HEK293 (cell line): ENCODE results near the gene C1QTNF12.

Experiments used
- BCL11A ChIP-seq: fragments of 450-650 bp; formaldehyde crosslinking; IDR thresholded peaks from 2 replicates; pipeline ENCODE4 v1.5.1; 2016; ENCODE audit warnings: low read depth, missing biosample characterization, missing genetic modification characterization
- BCL11B ChIP-seq: fragments of 450-650 bp; formaldehyde crosslinking; IDR thresholded peaks from 2 replicates; pipeline ENCODE4 v1.5.1; 2016; ENCODE audit warnings: low read depth, missing biosample characterization, missing genetic modification characterization
- CTCF ChIP-seq: fragments of 450-650 bp; formaldehyde crosslinking; IDR thresholded peaks from 2 replicates; pipeline ENCODE4 v1.5.1; 2016; ENCODE audit warnings: missing biosample characterization, missing genetic modification characterization
- SETDB1 ChIP-seq: IDR thresholded peaks from one replicate; pipeline ENCODE4 v1.6.1; 2017; ENCODE audit warnings: mild to moderate bottlenecking, low read length, moderate library complexity, mixed read lengths; ENCODE audit not compliant: insufficient read length
- ZNF174 ChIP-seq: fragments of 450-650 bp; formaldehyde crosslinking; IDR thresholded peaks from 2 replicates; pipeline ENCODE4 v1.5.0; 2017; ENCODE audit warnings: missing biosample characterization, mild to moderate bottlenecking, missing genetic modification characterization
- ZSCAN23 ChIP-seq: fragments of 450-650 bp; formaldehyde crosslinking; IDR thresholded peaks from 2 replicates; pipeline ENCODE4 v1.5.1; 2016; ENCODE audit warnings: missing biosample characterization, missing genetic modification characterization
- TF ChIP-seq, protein P1 (sequence below): fragments of 450-650 bp; formaldehyde crosslinking; IDR thresholded peaks from 2 replicates; pipeline ENCODE4 v1.5.1; 2016; ENCODE audit warnings: missing biosample characterization, missing genetic modification characterization
- TF ChIP-seq, protein P2 (sequence below): fragments of 450-650 bp; formaldehyde crosslinking; IDR thresholded peaks from 2 replicates; pipeline ENCODE4 v1.5.1; 2016; ENCODE audit warnings: missing biosample characterization, missing genetic modification characterization, low read depth

GRCh38 chr1:1198423-1199140 lies 47.9 kb downstream of the C1QTNF12 start:
- TF ChIP-seq ZNF174 = no peak
- TF ChIP-seq, protein P1, sequence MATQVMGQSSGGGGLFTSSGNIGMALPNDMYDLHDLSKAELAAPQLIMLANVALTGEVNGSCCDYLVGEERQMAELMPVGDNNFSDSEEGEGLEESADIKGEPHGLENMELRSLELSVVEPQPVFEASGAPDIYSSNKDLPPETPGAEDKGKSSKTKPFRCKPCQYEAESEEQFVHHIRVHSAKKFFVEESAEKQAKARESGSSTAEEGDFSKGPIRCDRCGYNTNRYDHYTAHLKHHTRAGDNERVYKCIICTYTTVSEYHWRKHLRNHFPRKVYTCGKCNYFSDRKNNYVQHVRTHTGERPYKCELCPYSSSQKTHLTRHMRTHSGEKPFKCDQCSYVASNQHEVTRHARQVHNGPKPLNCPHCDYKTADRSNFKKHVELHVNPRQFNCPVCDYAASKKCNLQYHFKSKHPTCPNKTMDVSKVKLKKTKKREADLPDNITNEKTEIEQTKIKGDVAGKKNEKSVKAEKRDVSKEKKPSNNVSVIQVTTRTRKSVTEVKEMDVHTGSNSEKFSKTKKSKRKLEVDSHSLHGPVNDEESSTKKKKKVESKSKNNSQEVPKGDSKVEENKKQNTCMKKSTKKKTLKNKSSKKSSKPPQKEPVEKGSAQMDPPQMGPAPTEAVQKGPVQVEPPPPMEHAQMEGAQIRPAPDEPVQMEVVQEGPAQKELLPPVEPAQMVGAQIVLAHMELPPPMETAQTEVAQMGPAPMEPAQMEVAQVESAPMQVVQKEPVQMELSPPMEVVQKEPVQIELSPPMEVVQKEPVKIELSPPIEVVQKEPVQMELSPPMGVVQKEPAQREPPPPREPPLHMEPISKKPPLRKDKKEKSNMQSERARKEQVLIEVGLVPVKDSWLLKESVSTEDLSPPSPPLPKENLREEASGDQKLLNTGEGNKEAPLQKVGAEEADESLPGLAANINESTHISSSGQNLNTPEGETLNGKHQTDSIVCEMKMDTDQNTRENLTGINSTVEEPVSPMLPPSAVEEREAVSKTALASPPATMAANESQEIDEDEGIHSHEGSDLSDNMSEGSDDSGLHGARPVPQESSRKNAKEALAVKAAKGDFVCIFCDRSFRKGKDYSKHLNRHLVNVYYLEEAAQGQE = no peak
- no peak for TF ChIP-seq CTCF (tag by site-specific recombination)
- TF ChIP-seq BCL11B (tag by site-specific recombination) = no peak
- TF ChIP-seq ZSCAN23 = no peak
- TF ChIP-seq SETDB1 = no peak
- TF ChIP-seq, protein P2, sequence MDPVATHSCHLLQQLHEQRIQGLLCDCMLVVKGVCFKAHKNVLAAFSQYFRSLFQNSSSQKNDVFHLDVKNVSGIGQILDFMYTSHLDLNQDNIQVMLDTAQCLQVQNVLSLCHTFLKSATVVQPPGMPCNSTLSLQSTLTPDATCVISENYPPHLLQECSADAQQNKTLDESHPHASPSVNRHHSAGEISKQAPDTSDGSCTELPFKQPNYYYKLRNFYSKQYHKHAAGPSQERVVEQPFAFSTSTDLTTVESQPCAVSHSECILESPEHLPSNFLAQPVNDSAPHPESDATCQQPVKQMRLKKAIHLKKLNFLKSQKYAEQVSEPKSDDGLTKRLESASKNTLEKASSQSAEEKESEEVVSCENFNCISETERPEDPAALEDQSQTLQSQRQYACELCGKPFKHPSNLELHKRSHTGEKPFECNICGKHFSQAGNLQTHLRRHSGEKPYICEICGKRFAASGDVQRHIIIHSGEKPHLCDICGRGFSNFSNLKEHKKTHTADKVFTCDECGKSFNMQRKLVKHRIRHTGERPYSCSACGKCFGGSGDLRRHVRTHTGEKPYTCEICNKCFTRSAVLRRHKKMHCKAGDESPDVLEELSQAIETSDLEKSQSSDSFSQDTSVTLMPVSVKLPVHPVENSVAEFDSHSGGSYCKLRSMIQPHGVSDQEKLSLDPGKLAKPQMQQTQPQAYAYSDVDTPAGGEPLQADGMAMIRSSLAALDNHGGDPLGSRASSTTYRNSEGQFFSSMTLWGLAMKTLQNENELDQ (tag by site-specific recombination) = no peak
- TF ChIP-seq BCL11A (tag by site-specific recombination) = no peak
